GM23338 (cell line): Measurements from ENCODE around the gene GTPBP10. TPM values are rescaled to one million over a fixed set of nuclear protein-coding genes. Genes with fewer than 3 reads are reported as not detected.

ENCODE experiments used
- ATAC-seq: fragments of 200-7000 bp; cut with Tn5 transposase; 3 replicates; pipeline ENCODE4 v1.9.1; 2020
- DNase-seq: peaks from one replicate; pipeline ENCODE4 v3.0.0-alpha.2; 2015; ENCODE audit warnings: low spot score
- H2AFZ ChIP-seq: fragments of 200-600 bp; sonication (generic); 2 replicates; pipeline ENCODE4 v1.8.0; 2016; ENCODE audit warnings: antibody characterized with exemption, mild to moderate bottlenecking, moderate library complexity
- H3F3A ChIP-seq: fragments of 200-600 bp; sonication (generic); replicated peaks from 2 replicates; pipeline ENCODE4 v1.8.0; 2017; ENCODE audit warnings: antibody characterized with exemption, mixed run types, low read depth
- H3K27ac ChIP-seq: fragments of 200-600 bp; sonication (generic); 2 replicates; pipeline ENCODE4 v1.6.1; 2016; ENCODE audit warnings: low read depth
- H3K27me3 ChIP-seq: fragments of 200-600 bp; sonication (generic); 2 replicates; pipeline ENCODE4 v1.8.0; 2016; ENCODE audit warnings: mild to moderate bottlenecking, mixed run types, moderate library complexity; ENCODE audit not compliant: insufficient read depth
- H3K36me3 ChIP-seq: fragments of 200-600 bp; sonication (generic); 2 replicates; pipeline ENCODE4 v1.8.0; 2016; ENCODE audit warnings: mild to moderate bottlenecking; ENCODE audit not compliant: insufficient read depth
- H3K4me1 ChIP-seq: fragments of 200-600 bp; sonication (generic); 2 replicates; pipeline ENCODE4 v1.8.0; 2016; ENCODE audit warnings: mild to moderate bottlenecking, moderate library complexity; ENCODE audit not compliant: insufficient read depth
- H3K4me2 ChIP-seq: fragments of 200-600 bp; sonication (generic); 2 replicates; pipeline ENCODE4 v1.7.1; 2017; ENCODE audit warnings: mixed run types
- H3K4me3 ChIP-seq: fragments of 200-600 bp; sonication (generic); 2 replicates; pipeline ENCODE4 v1.6.1; 2016; ENCODE audit warnings: mixed run types
- H3K79me2 ChIP-seq: fragments of 200-600 bp; sonication (generic); replicated peaks from 2 replicates; pipeline ENCODE4 v1.8.0; 2017; ENCODE audit warnings: mild to moderate bottlenecking; ENCODE audit not compliant: insufficient read depth
- H3K9me2 ChIP-seq: fragments of 200-600 bp; sonication (generic); 2 replicates; pipeline ENCODE4 v1.8.0; 2017; ENCODE audit not compliant: insufficient read depth
- H4K20me1 ChIP-seq: fragments of 200-600 bp; sonication (generic); replicated peaks from 2 replicates; pipeline ENCODE4 v1.8.0; 2017; ENCODE audit warnings: mild to moderate bottlenecking; ENCODE audit not compliant: insufficient read depth
- H3K27ac Mint-ChIP-seq: 2 replicates; pipeline ENCODE4 v1.8.0; 2020; ENCODE audit warnings: inconsistent platforms, mild to moderate bottlenecking, moderate library complexity, mixed read lengths
- H3K27me3 Mint-ChIP-seq: 3 replicates; pipeline ENCODE4 v1.8.0; 2022; ENCODE audit warnings: low read depth, mild to moderate bottlenecking, moderate library complexity, mixed read lengths, inconsistent platforms; ENCODE audit not compliant: insufficient read depth, poor library complexity
- H3K36me3 Mint-ChIP-seq: 3 replicates; pipeline ENCODE4 v1.8.0; 2021; ENCODE audit warnings: low read depth, mild to moderate bottlenecking, inconsistent platforms, moderate library complexity, mixed read lengths
- H3K4me1 Mint-ChIP-seq: 3 replicates; pipeline ENCODE4 v1.8.0; 2020; ENCODE audit warnings: mild to moderate bottlenecking, inconsistent platforms, mixed read lengths
- H3K4me3 Mint-ChIP-seq: 3 replicates; pipeline ENCODE4 v1.8.0; 2021; ENCODE audit warnings: moderate library complexity, mild to moderate bottlenecking, inconsistent platforms, mixed read lengths
- H3K9me3 Mint-ChIP-seq: 3 replicates; pipeline ENCODE4 v1.8.0; 2020; ENCODE audit warnings: moderate library complexity, mild to moderate bottlenecking, inconsistent platforms, mixed read lengths
- CREB1 ChIP-seq: fragments of 250-450 bp; sonication (Bioruptor Pico); IDR thresholded peaks from 2 replicates; pipeline ENCODE4 v1.5.0; 2020; ENCODE audit warnings: low read depth, mild to moderate bottlenecking, moderate library complexity
- CTCF ChIP-seq, 2 experiments: fragments of 200-600 bp in 1 of 2; sonication (generic) in 1 of 2; conservative IDR thresholded peaks; 2 replicates each; pipeline versions ENCODE4 v1.5.1 to v1.6.1; 2016 to 2017; ENCODE audit warnings: antibody characterized with exemption in 2 of 2, low read depth in 2 of 2, mild to moderate bottlenecking in 2 of 2, moderate library complexity in 1 of 2
- ETS1 ChIP-seq: IDR thresholded peaks from 2 replicates; pipeline ENCODE4 v1.6.1; 2016; ENCODE audit warnings: antibody characterized with exemption
- EZH2 ChIP-seq: fragments of 200-600 bp; sonication (generic); IDR thresholded peaks from one replicate; pipeline ENCODE4 v1.8.0; 2017; ENCODE audit warnings: antibody characterized with exemption, mild to moderate bottlenecking, low read depth; ENCODE audit not compliant: unreplicated experiment
- EZH2phosphoT487 ChIP-seq: fragments of 200-600 bp; sonication (generic); IDR thresholded peaks from one replicate; pipeline ENCODE4 v1.8.1; 2018; ENCODE audit warnings: antibody characterized with exemption; ENCODE audit not compliant: unreplicated experiment
- JUNB ChIP-seq: IDR thresholded peaks from one replicate; pipeline ENCODE4 v1.6.1; 2016; ENCODE audit warnings: antibody characterized with exemption; ENCODE audit not compliant: unreplicated experiment
- NANOG ChIP-seq: IDR thresholded peaks from 2 replicates; pipeline ENCODE4 v1.6.1; 2016; ENCODE audit warnings: antibody characterized with exemption, borderline replicate concordance
- POLR2AphosphoS5 ChIP-seq: IDR thresholded peaks from 2 replicates; pipeline ENCODE4 v1.6.1; 2016; ENCODE audit warnings: antibody characterized with exemption, low read depth
- REST ChIP-seq: IDR thresholded peaks from one replicate; pipeline ENCODE4 v1.6.1; 2018; ENCODE audit warnings: antibody characterized with exemption; ENCODE audit not compliant: unreplicated experiment
- STAT1 ChIP-seq: IDR thresholded peaks from one replicate; pipeline ENCODE4 v1.6.1; 2016; ENCODE audit warnings: antibody characterized with exemption; ENCODE audit not compliant: unreplicated experiment
- ZNF114 ChIP-seq: fragments of 250-450 bp; sonication (Bioruptor Pico); IDR thresholded peaks from 2 replicates; pipeline ENCODE4 v1.5.0; 2020; ENCODE audit warnings: mild to moderate bottlenecking, moderate library complexity
- ZNF331 ChIP-seq: fragments of 250-450 bp; sonication (Bioruptor Pico); IDR thresholded peaks from 2 replicates; pipeline ENCODE4 v1.5.0; 2020; ENCODE audit warnings: low read depth, mild to moderate bottlenecking, moderate library complexity
- polyA plus RNA-seq: library from polyadenylated mRNA; unstranded; fragments of >200 nt; fragmentation: Nextera tagmentation; extraction: Ambion mirVana; gene quantifications from 2 replicates; pipeline ENCODE4 v1.2.1, GENCODE V29; 2016
- total RNA-seq: library from RNA; depleted of rRNA; stranded (reverse); fragments of >200 nt; shearing (Covaris generic); gene quantifications from 2 replicates; pipeline ENCODE4 v1.2.3, GENCODE V29; 2014

GTPBP10 gene
- total and polyA plus RNA-seq, 2 experiments from 2014 or later: 15.1 to 23.0 TPM

- TF ChIP-seq STAT1 (no peak), ZNF114 (CRISPR knock-in tag) (no peak), CTCF (conservative IDR thresholded peaks at IDR 0.05; ENCODE audit: low read depth in 2 of 2) (no peak), REST (no peak), EZH2phosphoT487 (no peak), ETS1 (no peak), POLR2AphosphoS5 (no peak), CREB1 (no peak), JUNB (no peak), EZH2 (no peak), ZNF331 (CRISPR knock-in tag) (no peak), NANOG (no peak)
- no peak overlapping the region for H3K4me2 ChIP-seq
- peaks cover 15% of the 10 kb centered on the region; the same call in 1 of the 2 replicates for H3K36me3 ChIP-seq
- DNase-seq: no peak
- H3K79me2 ChIP-seq: peaks cover 27% of the 10 kb centered on the region
- H3F3A ChIP-seq: no peaks in the 10 kb centered on the region
- H3K4me1 Mint-ChIP-seq: peaks cover 5% of the 10 kb centered on the region
- no peaks in the 10 kb centered on the region for H3K9me3 Mint-ChIP-seq
- H3K36me3 Mint-ChIP-seq: peaks cover 33% of the 10 kb centered on the region
- H3K4me3 Mint-ChIP-seq: no peak overlapping the region
- no peak for ATAC-seq
- H2AFZ ChIP-seq: no peak overlapping the region
- no peaks in the 10 kb centered on the region for H3K27me3 ChIP-seq
- H3K4me3 ChIP-seq: no peak overlapping the region
- no peaks in the 10 kb centered on the region for H3K4me1 ChIP-seq
- no peaks in the 10 kb centered on the region for H3K27me3 Mint-ChIP-seq
- H3K27ac ChIP-seq: no peak overlapping the region
- peaks cover 4% of the 10 kb centered on the region; the same call in 1 of the 2 replicates for H4K20me1 ChIP-seq
- no peaks in the 10 kb centered on the region for H3K9me2 ChIP-seq
- H3K27ac Mint-ChIP-seq: no peak overlapping the region
These were observed 60.9 kb downstream of the GTPBP10 start for GRCh38 chr7:90407484-90407821.
